Measurements from ENCODE around the gene LARGE1. TPM values are rescaled to one million over a fixed set of nuclear protein-coding genes. Genes with fewer than 3 reads are reported as not detected.

Gene LARGE1
- total RNA-seq, 1 experiment from 2014 or later, result 1.3 TPM

- peak overlapping the region; percentile 48 for H3K27ac ChIP-seq (ENCODE audit: low read length)
- H3K36me3 ChIP-seq (ENCODE audit: low read depth, low read length), result no peaks in the 10 kb centered on the region
- H3K4me3 ChIP-seq (ENCODE audit: low read length), result no peak overlapping the region
- H3K4me2 ChIP-seq (ENCODE audit: low read length), result no peak overlapping the region
- no TSS peak for BruUV-seq (replicated peaks)
- no peaks in the 10 kb centered on the region for H3K79me2 ChIP-seq (ENCODE audit: low read length)
- H3K9ac ChIP-seq (ENCODE audit: low read length), result no peak overlapping the region
- H3K9me2 ChIP-seq (replicated peaks; ENCODE audit: low read length), result no peaks in the 10 kb centered on the region
- ChIA-PET CTCF (no interaction called here), POLR2A (ENCODE audit: unreplicated experiment) (no interaction called here)
- intact Hi-C loops (cut with micrococcal nuclease), result no loop called here
- ATAC-seq, result no peak
- no peaks in the 10 kb centered on the region for H3K27me3 ChIP-seq (ENCODE audit: low read length)
- no peaks in the 10 kb centered on the region for H3F3A ChIP-seq (ENCODE audit: low read length, unreplicated experiment)
- TF ChIP-seq CTCF (conservative IDR thresholded peaks at IDR 0.05; ENCODE audit: low read depth, low read length) (no peak), EZH2phosphoT487 (IDR thresholded peaks at IDR 0.05; ENCODE audit: borderline replicate concordance, low read length) (no peak), EZH2 (IDR thresholded peaks at IDR 0.05; ENCODE audit: low read length, unreplicated experiment) (no peak)
- H3K9me3 ChIP-seq (ENCODE audit: low read length), result no peaks in the 10 kb centered on the region
- H4K20me1 ChIP-seq (ENCODE audit: low read length), result no peaks in the 10 kb centered on the region
- DNase-seq, result no peak
- H3K4me1 ChIP-seq (ENCODE audit: insufficient read depth, low read length), result no peaks in the 10 kb centered on the region
- H2AFZ ChIP-seq (ENCODE audit: low read length), result no peak overlapping the region
Observed at GRCh38 chr22:33864723-33865130, 55.5 kb downstream of the LARGE1 start.

- Histone ChIP-seq H2AFZ (ENCODE audit: low read length) (no peak overlapping the region), H3K9ac (ENCODE audit: low read length) (no peak overlapping the region), H3F3A (ENCODE audit: low read length, unreplicated experiment) (no peaks in the 10 kb centered on the region), H3K79me2 (ENCODE audit: low read length) (no peaks in the 10 kb centered on the region), H3K27me3 (ENCODE audit: low read length) (no peaks in the 10 kb centered on the region), H3K9me2 (replicated peaks; ENCODE audit: low read length) (no peaks in the 10 kb centered on the region), H3K4me2 (ENCODE audit: low read length) (no peak overlapping the region), H3K36me3 (ENCODE audit: low read depth, low read length) (no peaks in the 10 kb centered on the region), H3K4me3 (ENCODE audit: low read length) (no peak overlapping the region), H3K27ac (ENCODE audit: low read length) (no peak overlapping the region), H4K20me1 (ENCODE audit: low read length) (no peaks in the 10 kb centered on the region), H3K4me1 (ENCODE audit: insufficient read depth, low read length) (no peaks in the 10 kb centered on the region), H3K9me3 (ENCODE audit: low read length) (no peaks in the 10 kb centered on the region)
- POLR2A ChIA-PET (ENCODE audit: unreplicated experiment), result no interaction called here
- intact Hi-C loops (cut with micrococcal nuclease), result no loop called here
- CTCF ChIA-PET, result no interaction called here
- TF ChIP-seq CTCF (conservative IDR thresholded peaks at IDR 0.05; ENCODE audit: low read depth, low read length) (no peak), EZH2 (IDR thresholded peaks at IDR 0.05; ENCODE audit: low read length, unreplicated experiment) (no peak), EZH2phosphoT487 (IDR thresholded peaks at IDR 0.05; ENCODE audit: borderline replicate concordance, low read length) (no peak)
- ATAC-seq, result no peak
- DNase-seq, result no peak
- BruUV-seq (replicated peaks), result no TSS peak
Observed at GRCh38 chr22:33861216-33861875, 58.9 kb downstream of the LARGE1 start.

- H3K4me2 ChIP-seq (ENCODE audit: low read length), result no peak overlapping the region
- H3K79me2 ChIP-seq (ENCODE audit: low read length), result no peaks in the 10 kb centered on the region
- H3K9me2 ChIP-seq (replicated peaks; ENCODE audit: low read length), result no peaks in the 10 kb centered on the region
- no peak overlapping the region for H2AFZ ChIP-seq (ENCODE audit: low read length)
- no peak for ATAC-seq
- no peaks in the 10 kb centered on the region for H3K36me3 ChIP-seq (ENCODE audit: low read depth, low read length)
- no peak overlapping the region for H3K27ac ChIP-seq (ENCODE audit: low read length)
- no peaks in the 10 kb centered on the region for H3K4me1 ChIP-seq (ENCODE audit: insufficient read depth, low read length)
- CTCF ChIA-PET, result no interaction called here
- no peak for TF ChIP-seq CTCF (conservative IDR thresholded peaks at IDR 0.05; ENCODE audit: low read depth, low read length)
- TF ChIP-seq EZH2 (IDR thresholded peaks at IDR 0.05; ENCODE audit: low read length, unreplicated experiment), result no peak
- TF ChIP-seq EZH2phosphoT487 (IDR thresholded peaks at IDR 0.05; ENCODE audit: borderline replicate concordance, low read length), result no peak
- H3K4me3 ChIP-seq (ENCODE audit: low read length), result no peak overlapping the region
- POLR2A ChIA-PET (ENCODE audit: unreplicated experiment), result no interaction called here
- no peaks in the 10 kb centered on the region for H3K9me3 ChIP-seq (ENCODE audit: low read length)
- no peaks in the 10 kb centered on the region for H4K20me1 ChIP-seq (ENCODE audit: low read length)
- no peaks in the 10 kb centered on the region for H3K27me3 ChIP-seq (ENCODE audit: low read length)
- H3F3A ChIP-seq (ENCODE audit: low read length, unreplicated experiment), result no peaks in the 10 kb centered on the region
- BruUV-seq (replicated peaks), result no TSS peak
- no peak overlapping the region for H3K9ac ChIP-seq (ENCODE audit: low read length)
- DNase-seq, result no peak
- intact Hi-C loops (cut with micrococcal nuclease), result no loop called here
Observed at GRCh38 chr22:33860386-33860785, 59.9 kb downstream of the LARGE1 start.
